IMR-90 (cell line): ENCODE results near the gene CNTFR. TPM values are rescaled to one million over a fixed set of nuclear protein-coding genes. Genes with fewer than 3 reads are reported as not detected.

Experiments
- ATAC-seq: fragments of 200-7000 bp; cut with Tn5 transposase; 2 replicates; pipeline ENCODE4 v1.9.1; 2020; ENCODE audit warnings: low read depth, mild to moderate bottlenecking, moderate library complexity
- BruUV-seq: library from RNA; stranded (reverse); fragments of 400-500 nt; replicated peaks from 2 replicates; lab custom pipeline; 2021; lab: Mats Ljungman, UMichigan
- CTCF ChIA-PET: fragments of 300-600 bp; formaldehyde crosslinking; extraction: SDS; loops from one replicate; lab custom pipeline; 2021; ENCODE audit warnings: antibody characterized with exemption; lab: Yijun Ruan, JAX
- POLR2A ChIA-PET: fragments of 300-600 bp; sonication (Branson Sonifier 250); formaldehyde crosslinking; loops from one replicate; lab custom pipeline; 2022; ENCODE audit warnings: antibody characterized with exemption; ENCODE audit not compliant: unreplicated experiment; lab: Charles Lee
- DNase-seq: peaks from one replicate; pipeline ENCODE4 v3.0.0; 2013
- H2AFZ ChIP-seq: replicated peaks from 2 replicates; pipeline ENCODE3; 2013; ENCODE audit warnings: low read length, mild to moderate bottlenecking; ENCODE audit not compliant: poor library complexity
- H2AK5ac ChIP-seq: 2 replicates; pipeline ENCODE4 v1.6.1; 2013; ENCODE audit warnings: low read depth, low read length, inconsistent platforms
- H2AK9ac ChIP-seq: replicated peaks from 2 replicates; pipeline ENCODE3; 2013; ENCODE audit warnings: mild to moderate bottlenecking, low read depth, low read length, moderate library complexity; ENCODE audit not compliant: poor library complexity
- H2BK120ac ChIP-seq: 2 replicates; pipeline ENCODE4 v1.6.1; 2013; ENCODE audit warnings: low read depth, low read length, inconsistent platforms
- H2BK15ac ChIP-seq: 3 replicates; pipeline ENCODE4 v1.6.1; 2013; ENCODE audit warnings: low read depth, low read length, inconsistent platforms
- H2BK20ac ChIP-seq: 2 replicates; pipeline ENCODE4 v1.6.1; 2013; ENCODE audit warnings: low read depth, mild to moderate bottlenecking, inconsistent platforms, low read length, moderate library complexity
- H2BK5ac ChIP-seq: 2 replicates; pipeline ENCODE4 v1.6.1; 2013; ENCODE audit warnings: mild to moderate bottlenecking, low read depth, low read length, inconsistent platforms; ENCODE audit not compliant: poor library complexity, severe bottlenecking
- H3K14ac ChIP-seq: replicated peaks from 2 replicates; pipeline ENCODE4 v1.6.1; 2013; ENCODE audit warnings: low read depth, low read length, inconsistent platforms
- H3K18ac ChIP-seq: 2 replicates; pipeline ENCODE4 v1.6.1; 2013; ENCODE audit warnings: low read depth, low read length, control low read depth
- H3K23ac ChIP-seq: 2 replicates; pipeline ENCODE4 v1.6.1; 2013; ENCODE audit warnings: low read depth, low read length, inconsistent platforms
- H3K27ac ChIP-seq: 2 replicates; pipeline ENCODE4 v1.5.1; 2013; ENCODE audit warnings: mild to moderate bottlenecking, control low read depth, low read length; ENCODE audit not compliant: insufficient read depth
- H3K27me3 ChIP-seq: 2 replicates; pipeline ENCODE4 v1.6.1; 2013; ENCODE audit warnings: low read length; ENCODE audit not compliant: control insufficient read depth, insufficient read depth
- H3K36me3 ChIP-seq: 2 replicates; pipeline ENCODE4 v1.6.1; 2013; ENCODE audit warnings: low read length, mixed read lengths; ENCODE audit not compliant: control insufficient read depth, insufficient read depth
- H3K4ac ChIP-seq: 2 replicates; pipeline ENCODE4 v1.6.1; 2013; ENCODE audit warnings: low read depth, low read length, inconsistent platforms
- H3K4me1 ChIP-seq: 2 replicates; pipeline ENCODE4 v1.6.1; 2013; ENCODE audit warnings: low read length, mixed read lengths; ENCODE audit not compliant: control insufficient read depth, insufficient read depth
- H3K4me2 ChIP-seq: 2 replicates; pipeline ENCODE4 v1.6.1; 2013; ENCODE audit warnings: low read depth, mild to moderate bottlenecking, control low read depth, low read length, moderate library complexity
- H3K4me3 ChIP-seq: 2 replicates; pipeline ENCODE4 v1.5.1; 2013; ENCODE audit warnings: low read depth, mild to moderate bottlenecking, control low read depth, low read length, moderate library complexity; ENCODE audit not compliant: insufficient read depth
- H3K56ac ChIP-seq: 2 replicates; pipeline ENCODE4 v1.6.1; 2013; ENCODE audit warnings: low read length, inconsistent platforms; ENCODE audit not compliant: insufficient read depth; ENCODE audit errors: extremely low read depth
- H3K79me1 ChIP-seq, 2 experiments: 2 replicates each; pipeline ENCODE4 v1.6.1; 2013; ENCODE audit warnings: low read length in 2 of 2, inconsistent platforms in 1 of 2, low read depth in 1 of 2
- H3K9ac ChIP-seq: 2 replicates; pipeline ENCODE4 v1.6.1; 2013; ENCODE audit warnings: low read depth, low read length, control low read depth
- H3K9me1 ChIP-seq: 2 replicates; pipeline ENCODE4 v1.6.1; 2013; ENCODE audit warnings: low read length, inconsistent platforms; ENCODE audit not compliant: insufficient read depth
- H3K9me3 ChIP-seq: 2 replicates; pipeline ENCODE4 v1.6.1; 2013; ENCODE audit warnings: low read length; ENCODE audit not compliant: control insufficient read depth, insufficient read depth
- H4K20me1 ChIP-seq: 2 replicates; pipeline ENCODE4 v1.6.1; 2013; ENCODE audit warnings: low read length, inconsistent platforms; ENCODE audit not compliant: insufficient read depth
- H4K5ac ChIP-seq: 2 replicates; pipeline ENCODE4 v1.6.1; 2013; ENCODE audit warnings: mild to moderate bottlenecking, low read depth, low read length, control low read depth
- H4K8ac ChIP-seq, 2 experiments: 2 replicates each; pipeline ENCODE4 v1.6.1; 2013; ENCODE audit warnings: low read depth in 2 of 2, low read length in 2 of 2, control low read depth in 1 of 2, inconsistent platforms in 1 of 2
- H4K91ac ChIP-seq: 2 replicates; pipeline ENCODE4 v1.6.1; 2013; ENCODE audit warnings: low read depth, low read length, inconsistent platforms; ENCODE audit not compliant: insufficient read depth
- BHLHE40 ChIP-seq: fragments of 150-350 bp; IDR thresholded peaks from 2 replicates; pipeline ENCODE4 v1.6.1; 2016; ENCODE audit warnings: mild to moderate bottlenecking, low read depth, low read length
- CEBPB ChIP-seq: IDR thresholded peaks from 2 replicates; pipeline ENCODE4 v1.6.1; 2012; ENCODE audit warnings: low read depth, low read length, improper control_type of control experiment
- CTCF ChIP-seq: conservative IDR thresholded peaks from 2 replicates; pipeline ENCODE4 v1.5.1; 2012; ENCODE audit warnings: mild to moderate bottlenecking, low read depth, low read length, improper control_type of control experiment
- MXI1 ChIP-seq: IDR thresholded peaks from 2 replicates; pipeline ENCODE4 v1.6.1; 2012; ENCODE audit warnings: low read depth, mild to moderate bottlenecking, low read length, moderate library complexity, borderline replicate concordance
- RAD21 ChIP-seq: IDR thresholded peaks from 2 replicates; pipeline ENCODE4 v1.6.1; 2012; ENCODE audit warnings: low read length, improper control_type of control experiment
- USF2 ChIP-seq: fragments of 150-350 bp; IDR thresholded peaks from 2 replicates; pipeline ENCODE4 v1.6.1; 2017; ENCODE audit warnings: mild to moderate bottlenecking, antibody characterized with exemption, low read length, low read depth
- WGBS, 2 experiments: methylation state at CpG; one replicate each; pipeline versions ENCODE4 v1.1.5 to v1.1.7; 2013; ENCODE audit warnings: missing lambda C conversion rate in 2 of 2; ENCODE audit not compliant: insufficient read length in 1 of 2; ENCODE audit errors: extremely low coverage in 2 of 2; 5-methylcytosine and 5-hydroxymethylcytosine counted together
- dilution Hi-C: fragments of 300-500 bp; cut with HindIII; formaldehyde crosslinking; loops from one replicate; pipeline ENCODE4 v1.14.3; 2018; ENCODE audit warnings: low sequenced_read_pairs; ENCODE audit not compliant: unreplicated experiment
- in situ Hi-C: fragments of 300-500 bp; cut with MboI; formaldehyde crosslinking; loops from 3 replicates; pipeline ENCODE4 v1.14.3; 2019; ENCODE audit warnings: low sequenced_read_pairs, inconsistent platforms, mixed read lengths
- intact Hi-C: fragments of 100-400 bp; cut with micrococcal nuclease; formaldehyde crosslinking; loops from 2 replicates; pipeline ENCODE4 v1.10.0; 2022
- polyA plus RNA-seq, 3 experiments: library from polyadenylated mRNA; depleted of rRNA; stranded (reverse); fragments of >200 nt; gene quantifications; 2 replicates each; pipeline ENCODE4 v1.2.3, GENCODE V29; 2012; ENCODE audit warnings: low replicate concordance in 1 of 3
- total RNA-seq: library from RNA; depleted of rRNA; stranded (reverse); fragments of >200 nt; gene quantifications from 2 replicates; pipeline ENCODE4 v1.2.3, GENCODE V29; 2012

Gene CNTFR
- total and polyA plus RNA-seq, 2 of the 4 experiments (the other 2 are of a cell fraction), result not detected

DNA sequence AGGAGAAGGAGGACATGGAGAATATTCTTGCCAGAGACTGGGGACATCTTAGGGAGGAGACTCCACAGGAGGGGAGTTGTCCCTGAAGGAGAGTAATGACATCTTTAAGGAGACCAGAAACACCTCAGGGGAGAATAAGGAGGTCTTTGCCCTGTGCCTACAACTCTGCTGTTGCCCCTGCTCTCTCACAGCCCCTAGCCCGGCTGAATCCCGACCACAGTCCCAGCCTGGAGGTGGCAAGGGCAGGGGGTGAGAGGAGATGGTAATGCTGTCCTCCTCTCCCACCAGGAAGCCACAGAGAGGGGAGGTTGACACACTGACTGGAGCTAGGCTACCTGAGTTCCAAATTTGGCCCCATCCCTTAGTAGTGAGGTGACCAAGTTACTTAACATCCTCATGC lies 36.5 kb downstream of the CNTFR start:
- no peak overlapping the region for H2BK5ac ChIP-seq
- no peak overlapping the region for H3K9ac ChIP-seq
- no peak for DNase-seq
- H3K36me3 ChIP-seq, result no peaks in the 10 kb centered on the region
- no peak overlapping the region for H4K5ac ChIP-seq
- no peaks in the 10 kb centered on the region for H3K4me1 ChIP-seq
- H2BK20ac ChIP-seq, result no peak overlapping the region
- no peaks in the 10 kb centered on the region for H4K20me1 ChIP-seq
- in situ Hi-C loops, result loop anchor here (5.0 kb wide), 1 partner anchor 44 kb away; no protein-coding TSS in a partner anchor
- dilution Hi-C loops, result no loop called here
- intact Hi-C loops, result no loop called here
- no peak overlapping the region for H3K18ac ChIP-seq
- H2AFZ ChIP-seq, result no peak overlapping the region
- H2BK15ac ChIP-seq, result no peak overlapping the region
- no peak for ATAC-seq
- no peak overlapping the region for H2AK9ac ChIP-seq
- H3K14ac ChIP-seq, result no peak overlapping the region
- no peak overlapping the region for H2BK120ac ChIP-seq
- H4K8ac ChIP-seq, result no peak overlapping the region
- no CpG with 5 or more reads among the region's 2 CpGs for WGBS, 2 experiments
- ChIA-PET CTCF (no interaction called here), POLR2A (no interaction called here)
- TF ChIP-seq CTCF (no peak), BHLHE40 (no peak), MXI1 (no peak), CEBPB (no peak), USF2 (no peak), RAD21 (no peak)
- no TSS peak for BruUV-seq
- no peaks in the 10 kb centered on the region for H3K9me3 ChIP-seq
- H2AK5ac ChIP-seq, result no peak overlapping the region
- H3K56ac ChIP-seq, result no peak overlapping the region
- no peak overlapping the region for H3K27ac ChIP-seq
- H4K91ac ChIP-seq, result no peak overlapping the region
- H3K27me3 ChIP-seq, result peaks cover 54% of the 10 kb centered on the region
- no peak overlapping the region for H3K4ac ChIP-seq
- no peak overlapping the region for H3K23ac ChIP-seq
- no peaks in the 10 kb centered on the region for H3K79me1 ChIP-seq
- no peak overlapping the region for H3K4me2 ChIP-seq
- no peaks in the 10 kb centered on the region for H3K9me1 ChIP-seq
- no peak overlapping the region for H3K4me3 ChIP-seq
